IPS DF 6.9 (cell line): ENCODE data around the gene STXBP6.

ENCODE experiments used
- DNase-seq: peaks from one replicate; pipeline ENCODE4 v3.0.0-alpha.2; 2013; ENCODE audit warnings: low read depth, low spot score
- H3K27ac ChIP-seq: one replicate; pipeline ENCODE4 v1.5.1; 2013; ENCODE audit warnings: low read length, control low read depth
- H3K27me3 ChIP-seq: 2 replicates; pipeline ENCODE4 v1.6.1; 2013; ENCODE audit warnings: mild to moderate bottlenecking, low read length; ENCODE audit not compliant: control insufficient read depth, insufficient read depth
- H3K36me3 ChIP-seq: 2 replicates; pipeline ENCODE4 v1.6.1; 2013; ENCODE audit warnings: low read length; ENCODE audit not compliant: control insufficient read depth, insufficient read depth
- H3K4me1 ChIP-seq: 2 replicates; pipeline ENCODE4 v1.6.1; 2013; ENCODE audit warnings: low read length; ENCODE audit not compliant: control insufficient read depth, insufficient read depth
- H3K4me3 ChIP-seq: 2 replicates; pipeline ENCODE4 v1.5.1; 2013; ENCODE audit warnings: mild to moderate bottlenecking, low read length
- H3K9me3 ChIP-seq: 2 replicates; pipeline ENCODE4 v1.6.1; 2013; ENCODE audit warnings: low read length, inconsistent platforms; ENCODE audit not compliant: control insufficient read depth, insufficient read depth
- WGBS: extraction: QIAGEN DNeasy Blood & Tissue Kit; methylation state at CpG from one replicate; pipeline ENCODE4 v1.1.7; 2013; ENCODE audit warnings: mixed read lengths, missing lambda C conversion rate; ENCODE audit not compliant: insufficient read length, insufficient coverage; 5-methylcytosine and 5-hydroxymethylcytosine counted together

Gene STXBP6

DNA sequence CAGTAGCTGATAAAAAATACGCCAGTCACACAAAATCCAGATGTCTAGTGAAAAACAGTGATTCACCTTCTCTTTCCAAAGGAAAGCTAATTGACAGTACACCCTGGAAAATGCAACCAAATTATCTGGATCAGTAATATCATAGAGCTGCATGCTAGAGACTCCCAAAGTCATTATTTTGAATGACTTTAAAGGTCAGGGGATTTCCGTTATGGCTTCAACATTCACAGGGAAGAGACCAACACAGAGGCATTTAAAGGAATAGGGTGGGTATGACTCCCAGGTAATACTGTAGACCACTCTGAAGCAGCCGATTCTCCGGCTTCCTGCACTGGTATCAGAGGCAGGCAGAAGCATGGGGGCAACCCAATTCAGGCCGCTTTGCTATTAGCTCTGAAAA lies 190.4 kb downstream of the STXBP6 start:
- H3K4me1 ChIP-seq = peaks cover 3% of the 10 kb centered on the region
- no peak overlapping the region for H3K27ac ChIP-seq
- no CpG with 5 or more reads among the region's 5 CpGs for WGBS
- no peak for DNase-seq
- no peak overlapping the region for H3K4me3 ChIP-seq
- no peaks in the 10 kb centered on the region for H3K9me3 ChIP-seq
- H3K27me3 ChIP-seq = no peaks in the 10 kb centered on the region
- no peaks in the 10 kb centered on the region for H3K36me3 ChIP-seq

GRCh38 chr14:24858684-24859083 lies 191.3 kb downstream of the STXBP6 start:
- Histone ChIP-seq H3K27ac (no peak overlapping the region), H3K27me3 (no peaks in the 10 kb centered on the region), H3K36me3 (no peaks in the 10 kb centered on the region), H3K9me3 (no peaks in the 10 kb centered on the region), H3K4me3 (no peak overlapping the region), H3K4me1 (peaks cover 3% of the 10 kb centered on the region)
- WGBS = no CpG with 5 or more reads among the region's 4 CpGs
- no peak for DNase-seq

GRCh38 chr14:24858052-24858451 lies 191.9 kb downstream of the STXBP6 start:
- Histone ChIP-seq H3K4me3 (no peak overlapping the region), H3K27me3 (no peaks in the 10 kb centered on the region), H3K4me1 (peaks cover 3% of the 10 kb centered on the region), H3K36me3 (no peaks in the 10 kb centered on the region), H3K9me3 (no peaks in the 10 kb centered on the region), H3K27ac (no peak overlapping the region)
- peak; percentile 11 for DNase-seq
- WGBS = no CpG with 5 or more reads among the region's 4 CpGs

DNA sequence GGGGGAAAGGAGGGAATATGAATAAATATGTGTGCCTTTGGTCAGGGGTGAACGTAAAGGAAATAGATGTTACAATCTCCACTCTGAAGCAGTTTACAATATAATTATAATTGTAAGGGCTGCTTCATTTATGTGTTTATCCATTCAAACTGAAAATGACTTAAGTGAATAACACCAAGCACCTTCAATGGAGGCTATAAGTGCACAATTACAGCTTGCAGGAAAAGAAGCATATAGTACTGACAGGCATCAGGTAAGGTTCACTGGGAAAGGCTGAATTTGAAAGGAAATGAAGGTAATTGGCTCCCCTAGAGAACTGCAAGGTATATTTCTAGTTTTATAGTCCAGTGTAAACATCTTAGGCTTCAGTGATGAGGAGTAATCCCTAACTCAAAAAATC lies 192.7 kb downstream of the STXBP6 start:
- no peaks in the 10 kb centered on the region for H3K9me3 ChIP-seq
- no peak overlapping the region for H3K27ac ChIP-seq
- H3K4me3 ChIP-seq = no peak overlapping the region
- WGBS = no CpG with 5 or more reads among the region's 1 CpG
- H3K4me1 ChIP-seq = peaks cover 3% of the 10 kb centered on the region
- no peaks in the 10 kb centered on the region for H3K27me3 ChIP-seq
- DNase-seq = no peak
- no peaks in the 10 kb centered on the region for H3K36me3 ChIP-seq

- no peak overlapping the region for H3K4me3 ChIP-seq
- no peak for DNase-seq
- no peaks in the 10 kb centered on the region for H3K36me3 ChIP-seq
- no CpG with 5 or more reads among the region's 2 CpGs for whole genome bisulfite sequencing
- no peaks in the 10 kb centered on the region for H3K9me3 ChIP-seq
- H3K27ac ChIP-seq = no peak overlapping the region
- H3K27me3 ChIP-seq = no peaks in the 10 kb centered on the region
- H3K4me1 ChIP-seq = peaks cover 3% of the 10 kb centered on the region
Measured at GRCh38 chr14:24853446-24853845, 196.5 kb downstream of the STXBP6 start.

GRCh38 chr14:24852312-24853060 lies 197.5 kb downstream of the STXBP6 start:
- H3K27me3 ChIP-seq = no peaks in the 10 kb centered on the region
- H3K4me3 ChIP-seq = no peak overlapping the region
- H3K36me3 ChIP-seq = no peaks in the 10 kb centered on the region
- H3K27ac ChIP-seq = no peak overlapping the region
- H3K9me3 ChIP-seq = no peaks in the 10 kb centered on the region
- no peak for DNase-seq
- WGBS = no CpG with 5 or more reads among the region's 6 CpGs
- no peaks in the 10 kb centered on the region for H3K4me1 ChIP-seq

GRCh38 chr14:24851837-24852236 lies 198.1 kb downstream of the STXBP6 start:
- Histone ChIP-seq H3K4me1 (no peaks in the 10 kb centered on the region), H3K27me3 (no peaks in the 10 kb centered on the region), H3K4me3 (no peak overlapping the region), H3K9me3 (no peaks in the 10 kb centered on the region), H3K27ac (no peak overlapping the region), H3K36me3 (no peaks in the 10 kb centered on the region)
- DNase-seq = no peak

GRCh38 chr14:24851406-24851805 lies 198.5 kb downstream of the STXBP6 start:
- DNase-seq = no peak
- Histone ChIP-seq H3K4me1 (no peaks in the 10 kb centered on the region), H3K27me3 (no peaks in the 10 kb centered on the region), H3K4me3 (no peak overlapping the region), H3K36me3 (no peaks in the 10 kb centered on the region), H3K9me3 (no peaks in the 10 kb centered on the region), H3K27ac (no peak overlapping the region)
- no CpG with 5 or more reads among the region's 4 CpGs for WGBS

GRCh38 chr14:24850072-24850471 lies 199.9 kb downstream of the STXBP6 start:
- H3K4me1 ChIP-seq = no peaks in the 10 kb centered on the region
- no peak overlapping the region for H3K4me3 ChIP-seq
- WGBS = no CpG with 5 or more reads among the region's 2 CpGs
- no peaks in the 10 kb centered on the region for H3K27me3 ChIP-seq
- DNase-seq = no peak
- H3K27ac ChIP-seq = no peak overlapping the region
- H3K36me3 ChIP-seq = no peaks in the 10 kb centered on the region
- H3K9me3 ChIP-seq = no peaks in the 10 kb centered on the region

- H3K27me3 ChIP-seq = no peaks in the 10 kb centered on the region
- no peak for DNase-seq
- WGBS = no CpG with 5 or more reads among the region's 2 CpGs
Measured at GRCh38 chr14:24849471-24849870, 200.5 kb downstream of the STXBP6 start.

GRCh38 chr14:24848102-24848790 lies 201.7 kb downstream of the STXBP6 start:
- DNase-seq = no peak
- Histone ChIP-seq H3K36me3 (no peaks in the 10 kb centered on the region), H3K4me3 (no peak overlapping the region), H3K4me1 (no peaks in the 10 kb centered on the region), H3K27ac (no peak overlapping the region), H3K27me3 (no peaks in the 10 kb centered on the region), H3K9me3 (no peaks in the 10 kb centered on the region)
- no CpG with 5 or more reads among the region's 3 CpGs for WGBS

More at GRCh38 chr14:24849471-24849870, 200.5 kb downstream of the STXBP6 start:
- no peak overlapping the region for H3K4me3 ChIP-seq
- H3K27ac ChIP-seq = no peak overlapping the region
- no peaks in the 10 kb centered on the region for H3K9me3 ChIP-seq
- no peaks in the 10 kb centered on the region for H3K36me3 ChIP-seq
- H3K4me1 ChIP-seq = no peaks in the 10 kb centered on the region
